GM12878 (cell line): ENCODE results near the gene NRG3. TPM values are rescaled to one million over a fixed set of nuclear protein-coding genes. Genes with fewer than 3 reads are reported as not detected.

Experiments used
- ATAC-seq: fragments of 200-7000 bp; cut with Tn5 transposase; 3 replicates; pipeline ENCODE4 v1.9.1; 2020; ENCODE audit warnings: mild to moderate bottlenecking, moderate library complexity
- BruUV-seq: library from RNA; stranded (reverse); fragments of 400-500 nt; replicated peaks from 2 replicates; lab custom pipeline; 2021; lab: Mats Ljungman, UMichigan
- CTCF ChIA-PET: fragments of 300-600 bp; sonication (Branson Sonifier 250); formaldehyde crosslinking; extraction: SDS; loops from one replicate; lab custom pipeline; 2021; ENCODE audit warnings: inconsistent platforms; lab: Yijun Ruan, JAX
- POLR2A ChIA-PET: fragments of 350-600 bp; formaldehyde crosslinking; extraction: SDS; loops from one replicate; lab custom pipeline; 2021; ENCODE audit warnings: inconsistent platforms; lab: Charles Lee
- RAD21 ChIA-PET: fragments of 300-600 bp; sonication (Branson Sonifier 250); formaldehyde crosslinking; loops from one replicate; lab custom pipeline; 2023; ENCODE audit warnings: antibody characterized with exemption; ENCODE audit not compliant: unreplicated experiment; lab: Charles Lee
- SMC1A ChIA-PET: fragments of 300-600 bp; sonication (Branson Sonifier 250); formaldehyde crosslinking; loops from one replicate; lab custom pipeline; 2023; ENCODE audit not compliant: unreplicated experiment, uncharacterized antibody; lab: Charles Lee
- DNase-seq: peaks from one replicate; pipeline ENCODE4 v3.0.0-alpha.2; 2011; ENCODE audit warnings: low read depth, low spot score
- FAIRE-seq: peaks from 3 replicates; lab custom pipeline; 2011; peaks lifted over from hg19 to GRCh38; lab: Jason Lieb, UNC
- H2AFZ ChIP-seq: 2 replicates; pipeline ENCODE4 v1.6.0; 2011; ENCODE audit warnings: low read depth, low read length, control low read depth; ENCODE audit not compliant: control insufficient read depth
- H3K27ac ChIP-seq: 2 replicates; pipeline ENCODE4 v1.5.1; 2011; ENCODE audit warnings: control low read depth; ENCODE audit not compliant: control insufficient read depth, insufficient read depth
- H3K27me3 ChIP-seq, 2 experiments: replicated peaks in 1 of 2; 2 replicates each; pipeline versions ENCODE4 v1.6.0 to v1.6.1; 2011; ENCODE audit warnings: low read length in 1 of 2; ENCODE audit not compliant: control insufficient read depth in 2 of 2, insufficient read depth in 2 of 2
- H3K36me3 ChIP-seq, 2 experiments: 2 replicates each; pipeline ENCODE4 v1.5.1; 2011; ENCODE audit warnings: low read length in 1 of 2; ENCODE audit not compliant: control insufficient read depth in 2 of 2, insufficient read depth in 2 of 2
- H3K4me1 ChIP-seq: 2 replicates; pipeline ENCODE4 v1.6.1; 2011; ENCODE audit warnings: mild to moderate bottlenecking, low read length, moderate library complexity, mixed read lengths; ENCODE audit not compliant: control insufficient read depth, insufficient read depth
- H3K4me2 ChIP-seq: 2 replicates; pipeline ENCODE4 v1.6.0; 2011; ENCODE audit warnings: control low read depth; ENCODE audit not compliant: control insufficient read depth, insufficient read depth
- H3K4me3 ChIP-seq: fragments of 200-600 bp; sonication (generic); 2 replicates; pipeline ENCODE4 v1.5.1; 2016
- H3K79me2 ChIP-seq: 2 replicates; pipeline ENCODE4 v1.6.0; 2011; ENCODE audit warnings: low read length; ENCODE audit not compliant: control insufficient read depth, insufficient read depth
- H3K9ac ChIP-seq: 2 replicates; pipeline ENCODE4 v1.8.0; 2011; ENCODE audit warnings: low read length, control low read depth, mixed read lengths; ENCODE audit not compliant: control insufficient read depth, insufficient read depth
- H3K9me3 ChIP-seq: replicated peaks from 3 replicates; pipeline ENCODE4 v1.5.1; 2011; ENCODE audit warnings: mild to moderate bottlenecking, low read length; ENCODE audit not compliant: control insufficient read depth, insufficient read depth
- H4K20me1 ChIP-seq: 2 replicates; pipeline ENCODE4 v1.6.0; 2011; ENCODE audit not compliant: control insufficient read depth, insufficient read depth
- BCL11A ChIP-seq: IDR thresholded peaks from 2 replicates; pipeline ENCODE4 v1.6.1; 2011; ENCODE audit warnings: low read depth, low read length
- CEBPB ChIP-seq, 2 experiments: fragments of 150-350 bp in 1 of 2; IDR thresholded peaks; 2 replicates each; pipeline ENCODE4 v1.6.1; 2012 to 2014; ENCODE audit warnings: low read depth in 2 of 2, low read length in 2 of 2, borderline replicate concordance in 1 of 2, inconsistent platforms in 1 of 2
- EED ChIP-seq: sonication (generic); IDR thresholded peaks from 2 replicates; pipeline ENCODE4 v1.6.1; 2016; ENCODE audit warnings: antibody characterized with exemption, low read depth
- LARP7 ChIP-seq: fragments of 450-650 bp; IDR thresholded peaks from 2 replicates; pipeline ENCODE4 v1.6.1; 2017; ENCODE audit warnings: mild to moderate bottlenecking
- RELA ChIP-seq: fragments of 450-650 bp; IDR thresholded peaks from 2 replicates; pipeline ENCODE4 v1.8.0; 2014; ENCODE audit warnings: borderline replicate concordance; ENCODE audit not compliant: partially characterized antibody
- WGBS: methylation state at CpG from one replicate; pipeline ENCODE4 v1.1.6; 2016; ENCODE audit warnings: low lambda C conversion rate; ENCODE audit not compliant: insufficient replicate concordance, insufficient coverage; ENCODE audit errors: missing lambda C conversion rate; 5-methylcytosine and 5-hydroxymethylcytosine counted together
- in situ Hi-C: fragments of 300-500 bp; cut with MboI; formaldehyde crosslinking; loops from 9 replicates; pipeline ENCODE4 v1.14.3; 2018; ENCODE audit warnings: mixed read lengths
- intact Hi-C: fragments of 100-400 bp; cut with micrococcal nuclease; formaldehyde crosslinking; loops from one replicate; pipeline ENCODE4 v1.14.2; 2022; ENCODE audit not compliant: unreplicated experiment
- polyA plus RNA-seq, 11 experiments: library from polyadenylated mRNA; depleted of rRNA in 4 of 11; unstranded in 6 of 11; stranded (reverse) in 5 of 11; fragments of >200 nt; fragmentation: Nextera tagmentation in 4 of 11; fragmentation: Illumina TruSeq in 1 of 11; extraction: Ambion mirVana in 4 of 11; extraction: Trizol in 1 of 11; gene quantifications; 1 replicate in 1 of 11; 2 replicates in 10 of 11; pipeline versions ENCODE4 v1.2.1 to v1.2.3, GENCODE V29; 2011 to 2016; ENCODE audit warnings: inconsistent platforms in 2 of 11, missing spikeins in 2 of 11, low read depth in 1 of 11
- total RNA-seq, 4 experiments: library from RNA; depleted of rRNA in 3 of 4; stranded (reverse); fragments of >200 nt in 3 of 4; fragmentation: Illumina TruSeq in 1 of 4; extraction: Trizol in 1 of 4; gene quantifications; 2 replicates each; pipeline versions ENCODE4 v1.2.1 to v1.2.3, GENCODE V29; 2013 to 2021
- TF ChIP-seq, protein P1 (sequence below): IDR thresholded peaks from 2 replicates; pipeline ENCODE4 v1.6.1; 2011; ENCODE audit warnings: borderline replicate concordance, low read depth, mild to moderate bottlenecking, moderate library complexity, mixed read lengths, low read length; ENCODE audit not compliant: insufficient read depth; ENCODE audit errors: extremely low read length
- TF ChIP-seq, protein P2 (sequence below): fragments of 450-650 bp; IDR thresholded peaks from 2 replicates; pipeline ENCODE4 v1.6.1; 2017; ENCODE audit warnings: mild to moderate bottlenecking, low read depth, inconsistent platforms; ENCODE audit not compliant: poor library complexity, severe bottlenecking
- TF ChIP-seq, protein P3 (sequence below): fragments of 450-650 bp; IDR thresholded peaks from 2 replicates; pipeline ENCODE4 v1.6.1; 2017; ENCODE audit warnings: borderline replicate concordance
- TF ChIP-seq, protein P4 (sequence below): fragments of 450-650 bp; formaldehyde crosslinking; IDR thresholded peaks from 2 replicates; pipeline ENCODE4 v1.4.0; 2022; ENCODE audit warnings: mild to moderate bottlenecking, moderate library complexity

NRG3 gene
- total and polyA plus RNA-seq, 10 of the 15 experiments (the other 5 are each of a cell fraction or from before 2014, with no cell fraction given) = 0.03 to 0.41 (median 0.17) TPM; not detected in 3

DNA sequence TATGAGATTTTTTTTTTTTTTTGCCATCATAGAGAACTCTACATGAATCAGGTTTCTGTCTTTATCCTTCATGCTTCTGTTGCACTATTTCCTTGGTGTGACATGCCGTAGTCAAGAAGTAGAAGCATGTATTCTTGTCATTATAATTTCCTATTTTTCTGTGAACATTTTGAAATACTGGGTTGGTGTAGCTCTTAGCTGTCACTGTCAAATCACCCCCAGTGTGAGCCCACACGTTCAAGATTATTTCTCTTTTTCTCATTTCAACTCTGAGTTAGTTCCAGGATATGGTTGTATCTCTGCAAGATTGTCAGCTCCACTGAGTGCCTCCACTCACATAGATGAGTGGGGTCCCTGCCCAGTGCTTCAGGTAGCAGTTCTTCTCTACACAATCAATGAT is 209.5 kb downstream of the NRG3 start:
- Histone ChIP-seq H3K79me2 (no peaks in the 10 kb centered on the region), H3K9me3 (no peaks in the 10 kb centered on the region), H3K36me3 (no peaks in the 10 kb centered on the region), H4K20me1 (no peaks in the 10 kb centered on the region), H3K9ac (no peak overlapping the region), H3K27me3 (no peaks in the 10 kb centered on the region), H2AFZ (no peak overlapping the region), H3K27ac (no peak overlapping the region), H3K4me3 (no peak overlapping the region), H3K4me1 (no peaks in the 10 kb centered on the region), H3K4me2 (no peak overlapping the region)
- WGBS = 15% methylated on average over 2 of the region's 2 CpGs
- ATAC-seq (no peak), FAIRE-seq (no peak), DNase-seq (no peak)
- ChIA-PET CTCF (interaction anchor here (0.6 kb wide), 1 partner anchor 1067 kb away, joined by 3 read pairs; no protein-coding TSS in a partner anchor), RAD21 (no interaction called here), SMC1A (interaction anchor here (0.6 kb wide), 1 partner anchor 799 kb away, joined by 3 read pairs; no protein-coding TSS in a partner anchor), POLR2A (no interaction called here)
- intact Hi-C loops (no loop called here), in situ Hi-C loops (no loop called here)
- TF ChIP-seq BCL11A (no peak), LARP7 (no peak)
- TF ChIP-seq, protein P1, sequence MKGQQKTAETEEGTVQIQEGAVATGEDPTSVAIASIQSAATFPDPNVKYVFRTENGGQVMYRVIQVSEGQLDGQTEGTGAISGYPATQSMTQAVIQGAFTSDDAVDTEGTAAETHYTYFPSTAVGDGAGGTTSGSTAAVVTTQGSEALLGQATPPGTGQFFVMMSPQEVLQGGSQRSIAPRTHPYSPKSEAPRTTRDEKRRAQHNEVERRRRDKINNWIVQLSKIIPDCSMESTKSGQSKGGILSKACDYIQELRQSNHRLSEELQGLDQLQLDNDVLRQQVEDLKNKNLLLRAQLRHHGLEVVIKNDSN = no peak
- BruUV-seq = no TSS peak

DNA sequence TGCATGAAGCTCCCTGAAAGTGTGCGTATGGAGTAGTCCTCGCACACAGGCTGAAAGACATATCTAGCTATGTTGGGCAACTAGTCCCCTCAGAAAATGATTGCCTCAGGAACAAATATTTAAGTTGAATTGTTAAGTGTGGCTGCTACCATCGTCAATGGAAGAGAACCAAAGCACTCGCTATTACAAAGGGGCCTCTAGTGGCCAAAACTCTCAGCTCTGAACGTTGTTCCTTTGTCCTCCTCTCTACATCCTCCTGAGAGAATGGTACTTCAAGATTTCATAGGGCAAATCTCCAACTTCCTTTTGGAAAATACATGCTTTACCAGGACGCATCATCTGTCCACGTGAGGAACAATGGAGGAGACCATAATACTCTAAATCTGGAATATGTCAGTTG is 209.9 kb downstream of the NRG3 start:
- no peaks in the 10 kb centered on the region for H3K4me1 ChIP-seq
- H2AFZ ChIP-seq = no peak overlapping the region
- H3K9ac ChIP-seq = no peak overlapping the region
- H4K20me1 ChIP-seq = no peaks in the 10 kb centered on the region
- no peak for DNase-seq
- CTCF ChIA-PET = no interaction called here
- SMC1A ChIA-PET = no interaction called here
- H3K27ac ChIP-seq = no peak overlapping the region
- H3K79me2 ChIP-seq = no peaks in the 10 kb centered on the region
- in situ Hi-C loops = no loop called here
- H3K27me3 ChIP-seq = no peaks in the 10 kb centered on the region
- RAD21 ChIA-PET = no interaction called here
- WGBS = 46% methylated on average over 7 of the region's 7 CpGs
- H3K4me2 ChIP-seq = no peak overlapping the region
- H3K36me3 ChIP-seq = no peaks in the 10 kb centered on the region
- H3K4me3 ChIP-seq = no peak overlapping the region
- no peak for ATAC-seq
- no TSS peak for BruUV-seq
- no peak for FAIRE-seq
- POLR2A ChIA-PET = no interaction called here
- intact Hi-C loops = no loop called here
- no peaks in the 10 kb centered on the region for H3K9me3 ChIP-seq
- TF ChIP-seq RELA (no peak), CEBPB (IDR thresholded peaks at IDR 0.05; ENCODE audit: borderline replicate concordance in 1 of 2, low read depth in 2 of 2, low read length in 2 of 2) (no peak), EED (no peak)
- TF ChIP-seq, protein P2, sequence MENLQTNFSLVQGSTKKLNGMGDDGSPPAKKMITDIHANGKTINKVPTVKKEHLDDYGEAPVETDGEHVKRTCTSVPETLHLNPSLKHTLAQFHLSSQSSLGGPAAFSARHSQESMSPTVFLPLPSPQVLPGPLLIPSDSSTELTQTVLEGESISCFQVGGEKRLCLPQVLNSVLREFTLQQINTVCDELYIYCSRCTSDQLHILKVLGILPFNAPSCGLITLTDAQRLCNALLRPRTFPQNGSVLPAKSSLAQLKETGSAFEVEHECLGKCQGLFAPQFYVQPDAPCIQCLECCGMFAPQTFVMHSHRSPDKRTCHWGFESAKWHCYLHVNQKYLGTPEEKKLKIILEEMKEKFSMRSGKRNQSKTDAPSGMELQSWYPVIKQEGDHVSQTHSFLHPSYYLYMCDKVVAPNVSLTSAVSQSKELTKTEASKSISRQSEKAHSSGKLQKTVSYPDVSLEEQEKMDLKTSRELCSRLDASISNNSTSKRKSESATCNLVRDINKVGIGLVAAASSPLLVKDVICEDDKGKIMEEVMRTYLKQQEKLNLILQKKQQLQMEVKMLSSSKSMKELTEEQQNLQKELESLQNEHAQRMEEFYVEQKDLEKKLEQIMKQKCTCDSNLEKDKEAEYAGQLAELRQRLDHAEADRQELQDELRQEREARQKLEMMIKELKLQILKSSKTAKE = no peak
- TF ChIP-seq, protein P3, sequence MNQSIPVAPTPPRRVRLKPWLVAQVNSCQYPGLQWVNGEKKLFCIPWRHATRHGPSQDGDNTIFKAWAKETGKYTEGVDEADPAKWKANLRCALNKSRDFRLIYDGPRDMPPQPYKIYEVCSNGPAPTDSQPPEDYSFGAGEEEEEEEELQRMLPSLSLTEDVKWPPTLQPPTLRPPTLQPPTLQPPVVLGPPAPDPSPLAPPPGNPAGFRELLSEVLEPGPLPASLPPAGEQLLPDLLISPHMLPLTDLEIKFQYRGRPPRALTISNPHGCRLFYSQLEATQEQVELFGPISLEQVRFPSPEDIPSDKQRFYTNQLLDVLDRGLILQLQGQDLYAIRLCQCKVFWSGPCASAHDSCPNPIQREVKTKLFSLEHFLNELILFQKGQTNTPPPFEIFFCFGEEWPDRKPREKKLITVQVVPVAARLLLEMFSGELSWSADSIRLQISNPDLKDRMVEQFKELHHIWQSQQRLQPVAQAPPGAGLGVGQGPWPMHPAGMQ = no peak
- TF ChIP-seq, protein P4, sequence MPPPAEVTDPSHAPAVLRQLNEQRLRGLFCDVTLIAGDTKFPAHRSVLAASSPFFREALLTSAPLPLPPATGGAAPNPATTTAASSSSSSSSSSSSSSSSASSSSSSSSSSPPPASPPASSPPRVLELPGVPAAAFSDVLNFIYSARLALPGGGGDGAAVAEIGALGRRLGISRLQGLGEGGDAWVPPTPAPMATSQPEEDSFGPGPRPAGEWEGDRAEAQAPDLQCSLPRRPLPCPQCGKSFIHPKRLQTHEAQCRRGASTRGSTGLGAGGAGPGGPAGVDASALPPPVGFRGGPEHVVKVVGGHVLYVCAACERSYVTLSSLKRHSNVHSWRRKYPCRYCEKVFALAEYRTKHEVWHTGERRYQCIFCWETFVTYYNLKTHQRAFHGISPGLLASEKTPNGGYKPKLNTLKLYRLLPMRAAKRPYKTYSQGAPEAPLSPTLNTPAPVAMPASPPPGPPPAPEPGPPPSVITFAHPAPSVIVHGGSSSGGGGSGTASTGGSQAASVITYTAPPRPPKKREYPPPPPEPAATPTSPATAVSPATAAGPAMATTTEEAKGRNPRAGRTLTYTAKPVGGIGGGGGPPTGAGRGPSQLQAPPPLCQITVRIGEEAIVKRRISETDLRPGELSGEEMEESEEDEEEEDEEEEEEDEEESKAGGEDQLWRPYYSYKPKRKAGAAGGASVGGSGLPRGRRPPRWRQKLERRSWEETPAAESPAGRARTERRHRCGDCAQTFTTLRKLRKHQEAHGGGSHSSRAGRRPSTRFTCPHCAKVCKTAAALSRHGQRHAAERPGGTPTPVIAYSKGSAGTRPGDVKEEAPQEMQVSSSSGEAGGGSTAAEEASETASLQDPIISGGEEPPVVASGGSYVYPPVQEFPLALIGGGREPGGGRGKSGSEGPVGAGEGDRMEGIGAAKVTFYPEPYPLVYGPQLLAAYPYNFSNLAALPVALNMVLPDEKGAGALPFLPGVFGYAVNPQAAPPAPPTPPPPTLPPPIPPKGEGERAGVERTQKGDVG = no peak
